IPS DF 19.7 (cell line): ENCODE measurements around the gene GARIN5B.

Experiments used
- DNase-seq: peaks from one replicate; pipeline ENCODE4 v3.0.0-alpha.2; 2013; ENCODE audit warnings: low read depth, low spot score

The GARIN5B gene

GRCh38 chr19:55370305-55370988 lies 7.4 kb upstream of the GARIN5B start, which contains the start of gene IL11:
Gene IL11, minus strand, starts transcription at chr19:55370463. Its CDS starts 153 bp downstream, at chr19:55370310.
- DNase-seq: no peak

- DNase-seq: no peak
Measured at GRCh38 chr19:55369653-55370304, 6.7 kb upstream of the GARIN5B start.

DNA sequence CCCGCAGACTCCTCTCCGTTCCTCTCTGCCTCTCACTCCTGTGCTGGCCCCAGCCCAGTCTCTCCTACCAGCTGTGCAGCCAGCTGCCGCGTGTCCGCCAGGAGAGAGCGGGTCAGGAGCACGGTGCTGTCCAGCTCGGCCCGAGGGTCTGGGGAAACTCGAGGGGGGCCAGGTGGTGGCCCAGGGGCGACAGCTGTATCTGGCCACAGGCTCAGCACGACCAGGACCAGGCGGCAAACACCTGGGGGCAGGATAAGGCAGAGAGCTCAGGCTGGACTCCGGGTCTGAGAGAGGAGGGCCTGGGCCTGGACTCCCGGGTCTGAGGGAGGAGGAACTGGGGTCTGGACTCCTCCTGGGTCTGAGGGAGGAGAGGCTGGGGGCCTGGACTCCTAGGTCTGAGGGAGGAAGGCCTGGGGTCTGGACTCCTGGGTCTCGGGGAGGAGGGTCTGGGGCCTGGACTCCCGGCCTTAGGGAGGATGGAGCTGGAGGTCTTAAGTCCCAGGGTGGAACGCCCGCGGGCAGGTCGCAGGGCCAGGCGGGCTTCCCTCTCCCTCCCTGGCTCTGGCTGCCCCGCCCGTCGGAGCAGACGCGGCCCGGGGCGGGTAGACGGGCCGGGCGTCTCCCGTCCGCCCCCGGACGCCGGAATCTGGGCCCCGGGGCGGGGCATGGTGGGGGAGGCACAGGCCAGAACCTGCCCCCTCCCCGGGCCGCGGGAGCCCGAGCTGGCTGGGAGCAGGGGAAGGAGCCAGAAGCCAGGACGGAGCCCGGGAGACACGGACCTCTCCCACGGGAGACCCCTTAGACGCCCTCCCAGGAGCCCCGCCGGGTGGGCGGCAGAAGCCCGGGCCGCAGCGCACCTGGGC lies 5.9 kb upstream of the GARIN5B start:
- no peak for DNase-seq

- no peak for DNase-seq
Measured at GRCh38 chr19:55368106-55368505, 5.0 kb upstream of the GARIN5B start.

DNA sequence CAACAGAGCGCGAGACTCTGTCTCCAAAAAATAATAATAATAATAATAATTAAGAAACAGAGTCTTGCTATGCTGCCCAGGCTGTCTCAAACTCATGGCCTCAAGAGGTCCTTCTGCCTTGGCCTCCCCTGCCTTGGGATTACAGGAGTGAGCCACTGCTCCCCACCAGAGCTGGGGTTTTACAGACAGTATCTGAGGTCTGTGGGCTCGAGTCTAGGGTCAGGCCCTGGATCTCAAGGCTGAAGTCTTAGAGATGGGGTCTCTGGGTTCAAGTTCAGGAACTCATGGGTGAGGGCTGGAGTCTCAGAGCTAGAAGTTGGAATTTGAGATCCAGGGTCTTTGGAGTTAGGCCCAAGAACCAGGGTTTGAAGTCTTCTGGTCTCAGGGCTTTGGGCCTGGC lies 3.7 kb upstream of the GARIN5B start:
- DNase-seq: no peak

- no peak for DNase-seq
Measured at GRCh38 chr19:55365964-55366363, 2.9 kb upstream of the GARIN5B start.

DNA sequence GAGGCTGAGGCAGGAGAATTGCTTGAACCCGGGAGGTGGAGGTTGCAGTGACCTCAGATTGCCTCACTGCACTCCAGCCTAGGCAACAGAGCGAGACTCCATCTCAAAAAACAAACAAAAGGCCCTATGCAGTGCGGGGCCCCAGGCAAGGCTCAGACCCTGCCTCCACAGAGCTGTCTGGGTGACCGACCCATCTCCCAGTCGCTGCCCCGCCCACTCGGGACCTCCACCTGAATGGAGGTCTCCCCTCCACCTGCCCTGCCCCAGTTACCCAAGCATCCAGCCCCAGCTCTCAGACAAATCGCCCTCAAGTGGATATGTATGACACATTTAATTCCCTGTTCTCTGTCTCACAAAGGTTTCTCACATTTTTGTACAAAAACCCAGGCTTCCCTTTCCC lies 2.2 kb upstream of the GARIN5B start:
- no peak for DNase-seq

GRCh38 chr19:55362174-55362989 lies 678 bp downstream of the GARIN5B start:
- DNase-seq: no peak

GRCh38 chr19:55360902-55361301 lies 2.2 kb downstream of the GARIN5B start:
- no peak for DNase-seq

- DNase-seq: no peak
Measured at GRCh38 chr19:55358943-55359908, 3.8 kb downstream of the GARIN5B start.

DNA sequence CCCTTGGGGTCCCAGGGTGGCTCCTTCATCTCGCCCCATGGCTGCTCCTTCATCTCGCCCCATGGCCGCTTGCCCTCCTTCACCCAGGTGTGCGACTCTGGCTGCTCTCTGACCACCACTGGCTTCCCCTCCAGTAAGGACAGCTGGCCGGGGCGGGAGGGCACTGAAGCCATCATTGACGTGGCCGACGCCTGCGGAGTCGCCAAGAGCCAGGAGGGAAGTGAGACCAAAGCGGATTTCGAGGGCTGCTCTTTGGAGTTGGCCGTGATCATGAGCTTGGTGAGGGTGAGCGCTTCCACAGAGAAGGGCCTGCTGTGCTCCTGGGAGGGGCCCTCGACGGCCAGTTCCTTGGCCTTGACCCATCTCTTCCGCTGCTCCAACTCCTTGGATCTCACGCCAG lies 4.6 kb downstream of the GARIN5B start:
- DNase-seq: no peak

GRCh38 chr19:55355213-55355821 lies 7.7 kb downstream of the GARIN5B start:
- DNase-seq: no peak

GRCh38 chr19:55354698-55355212 lies 8.3 kb downstream of the GARIN5B start, which contains the start of gene COX6B2:
Gene COX6B2, minus strand, starts transcription at chr19:55354719. Its CDS starts 198 bp downstream, at chr19:55354521.
- no peak for DNase-seq

DNA sequence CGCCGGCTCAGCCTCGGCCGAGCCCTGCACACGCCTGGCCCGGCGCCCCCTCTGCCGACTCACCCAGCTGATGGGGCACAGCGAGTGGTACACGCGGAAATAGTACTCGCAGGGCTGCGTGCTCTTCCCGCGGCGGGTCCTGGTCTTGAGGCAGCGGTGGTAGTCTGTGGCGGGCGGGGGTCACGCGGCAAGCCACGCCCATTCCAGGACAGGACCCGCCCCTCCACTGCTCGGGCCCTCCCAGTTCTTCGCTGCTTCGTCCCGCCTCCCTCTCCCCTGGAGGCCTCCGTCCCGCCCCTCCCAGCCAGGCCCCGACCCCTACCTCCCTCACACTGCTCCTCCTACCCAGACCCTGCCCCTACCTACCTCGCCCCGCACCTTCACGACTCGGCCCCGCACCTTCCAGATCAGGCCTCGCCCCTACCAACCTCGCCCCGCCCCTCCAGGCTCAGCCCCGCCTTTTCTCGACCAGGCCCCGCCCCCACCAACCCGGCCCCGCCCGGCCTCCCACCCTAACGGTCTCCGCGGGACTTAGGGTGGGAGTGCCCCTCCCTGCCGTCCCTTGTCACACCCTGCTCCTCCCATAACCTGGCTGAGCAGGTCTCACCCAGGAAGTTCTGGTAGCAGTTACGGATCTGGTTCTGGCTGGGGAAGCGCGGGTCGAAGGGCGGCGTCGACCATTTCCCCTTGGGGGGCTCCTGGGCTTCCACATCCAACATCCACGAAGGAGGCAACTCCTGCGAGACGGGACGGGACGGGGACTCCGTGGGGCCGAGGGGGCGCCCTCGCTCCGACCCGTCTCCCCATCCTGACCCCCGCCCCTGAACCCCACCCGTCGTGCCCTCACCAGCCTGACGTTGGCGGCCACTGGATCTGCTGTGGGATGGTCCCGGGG lies 9.0 kb downstream of the GARIN5B start:
- no peak for DNase-seq

- no peak for DNase-seq
Measured at GRCh38 chr19:55353356-55353802, 9.7 kb downstream of the GARIN5B start.

- no peak for DNase-seq
Measured at GRCh38 chr19:55352549-55353145, 10.4 kb downstream of the GARIN5B start.

- DNase-seq: no peak
Measured at GRCh38 chr19:55352040-55352439, 11.0 kb downstream of the GARIN5B start.
